ENCODE measurements around the gene BTN1A1. TPM values are rescaled to one million over a fixed set of nuclear protein-coding genes. Genes with fewer than 3 reads are reported as not detected.

Gene BTN1A1
- total RNA-seq, 6 donors from 2014 or later = not detected

DNA sequence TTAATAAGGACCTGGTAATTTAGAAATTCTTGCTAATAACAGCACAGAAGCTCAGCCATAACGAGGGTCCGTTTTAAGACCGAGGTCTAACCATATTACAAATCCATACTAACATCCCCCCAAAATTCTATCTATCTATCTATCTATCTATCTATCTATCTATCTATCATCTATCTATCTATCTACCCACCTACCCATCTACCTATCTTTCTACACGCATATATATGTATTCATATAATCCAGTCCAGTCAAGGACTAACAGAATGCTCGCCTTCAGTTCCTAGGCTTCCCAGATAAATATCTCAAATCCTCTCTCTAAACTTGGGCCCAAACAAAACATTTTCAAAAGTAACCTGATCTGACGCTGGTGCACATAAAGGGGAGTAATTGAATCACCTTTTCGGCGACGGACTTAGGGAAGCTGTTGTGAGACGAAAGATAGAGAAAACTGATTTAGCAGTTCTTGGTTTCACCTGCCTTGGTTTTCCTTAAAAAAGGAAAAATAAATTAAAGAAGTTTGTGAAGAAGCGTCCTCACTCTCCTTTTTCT, 52.6 kb downstream of the BTN1A1 start:
- DNase-seq (no peak), ATAC-seq (ENCODE audit: low FRiP score in 2 of 2) (no peak)
- H3K4me3 ChIP-seq = peak overlapping the region in 3 of 4 donors; percentile 41 to 59 (median 49)
- H3K4me1 ChIP-seq = peaks cover 15 to 24% (median 22%) of the 10 kb centered on the region in 4 donors
- no peaks in the 10 kb centered on the region for H3K27me3 ChIP-seq
- H3K9me3 ChIP-seq = no peaks in the 10 kb centered on the region
- no peak for TF ChIP-seq EP300 (IDR thresholded peaks at IDR 0.05)
- TF ChIP-seq POLR2A (IDR thresholded peaks at IDR 0.05) = no peak
- TF ChIP-seq POLR2AphosphoS5 (IDR thresholded peaks at IDR 0.05) = no peak
- TF ChIP-seq, protein P1, sequence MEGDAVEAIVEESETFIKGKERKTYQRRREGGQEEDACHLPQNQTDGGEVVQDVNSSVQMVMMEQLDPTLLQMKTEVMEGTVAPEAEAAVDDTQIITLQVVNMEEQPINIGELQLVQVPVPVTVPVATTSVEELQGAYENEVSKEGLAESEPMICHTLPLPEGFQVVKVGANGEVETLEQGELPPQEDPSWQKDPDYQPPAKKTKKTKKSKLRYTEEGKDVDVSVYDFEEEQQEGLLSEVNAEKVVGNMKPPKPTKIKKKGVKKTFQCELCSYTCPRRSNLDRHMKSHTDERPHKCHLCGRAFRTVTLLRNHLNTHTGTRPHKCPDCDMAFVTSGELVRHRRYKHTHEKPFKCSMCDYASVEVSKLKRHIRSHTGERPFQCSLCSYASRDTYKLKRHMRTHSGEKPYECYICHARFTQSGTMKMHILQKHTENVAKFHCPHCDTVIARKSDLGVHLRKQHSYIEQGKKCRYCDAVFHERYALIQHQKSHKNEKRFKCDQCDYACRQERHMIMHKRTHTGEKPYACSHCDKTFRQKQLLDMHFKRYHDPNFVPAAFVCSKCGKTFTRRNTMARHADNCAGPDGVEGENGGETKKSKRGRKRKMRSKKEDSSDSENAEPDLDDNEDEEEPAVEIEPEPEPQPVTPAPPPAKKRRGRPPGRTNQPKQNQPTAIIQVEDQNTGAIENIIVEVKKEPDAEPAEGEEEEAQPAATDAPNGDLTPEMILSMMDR (IDR thresholded peaks at IDR 0.05) = no peak
- WGBS, 2 donors = 49 to 53% methylated on average over 11 of the region's 11 CpGs
- peak overlapping the region in 2 of 4 donors; percentile 67 to 84 for H3K27ac ChIP-seq
- H3K36me3 ChIP-seq = no peaks in the 10 kb centered on the region

DNA sequence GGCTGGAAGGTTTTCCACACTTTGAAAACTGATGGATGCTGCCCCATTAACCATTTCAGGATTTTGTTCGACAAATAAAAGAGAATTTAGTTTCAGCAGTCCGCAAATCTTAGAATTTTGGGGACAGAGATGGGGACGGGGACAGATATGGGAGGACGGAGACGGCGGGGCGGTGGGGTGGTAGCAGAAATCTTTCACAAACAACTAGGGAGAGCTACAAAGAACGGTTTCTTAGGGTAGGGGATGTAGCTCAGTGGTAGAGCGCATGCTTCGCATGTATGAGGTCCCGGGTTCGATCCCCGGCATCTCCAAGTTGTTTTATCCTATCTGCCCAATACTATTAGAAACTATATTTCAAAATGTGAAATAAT, 53.1 kb downstream of the BTN1A1 start:
- H3K4me3 ChIP-seq = peak overlapping the region; percentile 41 to 59 (median 48)
- WGBS, 2 donors = 1% methylated on average over 13 of the region's 13 CpGs
- TF ChIP-seq, protein P1 (IDR thresholded peaks at IDR 0.05) = no peak
- TF ChIP-seq EP300 (IDR thresholded peaks at IDR 0.05) = no peak
- no peak for TF ChIP-seq POLR2AphosphoS5 (IDR thresholded peaks at IDR 0.05)
- TF ChIP-seq POLR2A (IDR thresholded peaks at IDR 0.05) = no peak

DNA sequence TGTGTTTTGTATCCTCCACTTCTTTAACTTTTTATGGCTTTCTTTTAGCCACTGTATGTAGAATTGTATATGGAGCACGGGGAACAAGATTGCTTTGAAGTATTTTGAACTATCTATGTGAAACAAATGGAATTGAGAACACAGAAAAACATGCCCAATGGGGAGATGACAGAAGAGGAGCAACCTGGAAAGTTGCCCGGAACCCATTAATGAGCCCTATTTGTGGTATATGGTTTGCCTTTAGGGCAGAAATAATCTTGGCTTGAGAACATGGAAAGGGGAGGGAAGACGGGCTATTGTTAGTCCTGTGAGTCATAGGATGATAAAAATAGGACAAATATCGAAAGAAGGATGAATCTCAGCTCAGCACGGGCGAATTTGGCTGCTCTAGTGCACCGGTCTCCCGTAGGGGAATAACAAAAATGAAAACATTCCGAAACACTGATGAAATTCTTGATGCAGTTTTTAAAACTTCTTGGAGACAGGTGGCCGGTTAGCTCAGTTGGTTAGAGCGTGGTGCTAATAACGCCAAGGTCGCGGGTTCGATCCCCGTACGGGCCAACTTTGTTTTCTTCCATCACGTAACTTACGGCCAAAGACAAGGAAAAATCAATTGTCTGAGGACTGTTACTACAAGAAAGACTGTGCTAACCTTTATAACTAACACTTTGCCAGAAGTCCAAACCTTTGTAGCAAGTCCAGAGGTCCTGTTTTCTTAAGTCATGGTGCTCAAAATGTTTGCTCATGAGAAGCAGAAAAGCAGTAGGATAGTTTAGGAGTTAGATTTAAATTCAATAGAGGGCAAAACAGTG, 53.7 kb downstream of the BTN1A1 start:
- H3K27ac ChIP-seq = peak overlapping the region; percentile 62 to 84 (median 64)
- peaks cover 15 to 24% (median 22%) of the 10 kb centered on the region in 4 donors for H3K4me1 ChIP-seq
- ATAC-seq (ENCODE audit: low FRiP score in 2 of 2) = peak; percentile 75 to 82
- H3K36me3 ChIP-seq = no peaks in the 10 kb centered on the region
- WGBS, 2 donors = 0 to 1% methylated on average over 19 of the region's 19 CpGs
- no peak for TF ChIP-seq EP300 (IDR thresholded peaks at IDR 0.05)
- no peak for TF ChIP-seq POLR2AphosphoS5 (IDR thresholded peaks at IDR 0.05)
- TF ChIP-seq, protein P1 (IDR thresholded peaks at IDR 0.05) = no peak
- TF ChIP-seq POLR2A (IDR thresholded peaks at IDR 0.05) = no peak
- no peaks in the 10 kb centered on the region for H3K9me3 ChIP-seq
- H3K4me3 ChIP-seq = peak overlapping the region; percentile 41 to 59 (median 48)
- no peaks in the 10 kb centered on the region for H3K27me3 ChIP-seq
- peak in 1 of 2 donors; percentile 55 for DNase-seq

More for the DNA sequence above, 53.1 kb downstream of the BTN1A1 start:
- no peaks in the 10 kb centered on the region for H3K36me3 ChIP-seq
- peak; percentile 81 to 86 for ATAC-seq (ENCODE audit: low FRiP score in 2 of 2)
- H3K4me1 ChIP-seq = peaks cover 15 to 24% (median 22%) of the 10 kb centered on the region in 4 donors
- H3K27ac ChIP-seq = peak overlapping the region; percentile 62 to 84 (median 64)
- peak in 1 of 2 donors; percentile 65 for DNase-seq
- no peaks in the 10 kb centered on the region for H3K9me3 ChIP-seq
- no peaks in the 10 kb centered on the region for H3K27me3 ChIP-seq

DNA sequence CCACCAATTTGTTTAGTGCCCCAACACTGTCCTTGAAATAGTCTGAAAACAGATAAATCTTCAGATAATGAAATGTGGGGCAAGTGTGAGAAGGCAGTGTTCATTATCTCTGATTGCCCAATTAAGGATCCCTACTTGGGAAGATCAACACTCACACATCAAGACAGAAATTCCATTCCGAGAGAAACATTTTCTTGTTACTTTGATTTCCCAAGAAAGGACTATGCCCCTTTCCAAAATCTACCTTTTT, 54.3 kb downstream of the BTN1A1 start:
- DNase-seq = no peak
- H3K9me3 ChIP-seq = no peaks in the 10 kb centered on the region
- H3K4me1 ChIP-seq = peaks cover 15 to 24% (median 22%) of the 10 kb centered on the region in 4 donors
- peak overlapping the region in 2 of 4 donors; percentile 67 to 84 for H3K27ac ChIP-seq
- no peaks in the 10 kb centered on the region for H3K27me3 ChIP-seq
- TF ChIP-seq POLR2AphosphoS5 (IDR thresholded peaks at IDR 0.05) = no peak
- no peak for TF ChIP-seq EP300 (IDR thresholded peaks at IDR 0.05)
- TF ChIP-seq, protein P1 (IDR thresholded peaks at IDR 0.05) = no peak
- TF ChIP-seq POLR2A (IDR thresholded peaks at IDR 0.05) = no peak
- ATAC-seq (ENCODE audit: low FRiP score in 2 of 2) = no peak
- 16 to 25% methylated on average over 1 of the region's 1 CpG for WGBS, 2 donors
- H3K4me3 ChIP-seq = peak overlapping the region in 3 of 4 donors; percentile 24 to 59 (median 49)
- H3K36me3 ChIP-seq = no peaks in the 10 kb centered on the region

Data from upper lobe of left lung (tissue), 6 donors.